GM18502 (cell line): ENCODE measurements around the gene CYTH1.
"Not testable (repeated sequence)": the region's sequence is repeated elsewhere in the genome, so short reads cannot be mapped to it uniquely, and the experiment has no call there.

Experiments used
- ATAC-seq: cut with Tn5 transposase; IDR thresholded peaks from one replicate; pipeline ENCODE4 v1.9.1; 2021; ENCODE audit warnings: mild to moderate bottlenecking; ENCODE audit not compliant: unreplicated experiment, poor library complexity

CYTH1 gene

GRCh38 chr17:78676412-78677302 lies 105.4 kb downstream of the CYTH1 start:
- no peak for ATAC-seq

GRCh38 chr17:78675836-78676235 lies 106.2 kb downstream of the CYTH1 start:
- no peak for ATAC-seq

- ATAC-seq, result no peak
These were observed 106.8 kb downstream of the CYTH1 start for GRCh38 chr17:78675316-78675616.

- no peak for ATAC-seq
These were observed 107.3 kb downstream of the CYTH1 start for GRCh38 chr17:78674595-78675315.

GRCh38 chr17:78674156-78674555 lies 107.9 kb downstream of the CYTH1 start:
- no peak for ATAC-seq

- no peak for ATAC-seq
These were observed 108.7 kb downstream of the CYTH1 start for GRCh38 chr17:78673395-78673794.

- ATAC-seq, result no peak
These were observed 109.2 kb downstream of the CYTH1 start for GRCh38 chr17:78672871-78673371.

- no peak for ATAC-seq
These were observed 110.1 kb downstream of the CYTH1 start for GRCh38 chr17:78672005-78672404.

GRCh38 chr17:78671726-78672001 lies 110.4 kb downstream of the CYTH1 start:
- ATAC-seq, result not testable (repeated sequence)

- no peak for ATAC-seq
These were observed 111.0 kb downstream of the CYTH1 start for GRCh38 chr17:78670850-78671725.

- no peak for ATAC-seq
These were observed 112.0 kb downstream of the CYTH1 start for GRCh38 chr17:78669975-78670518.

GRCh38 chr17:78669256-78669974 lies 112.7 kb downstream of the CYTH1 start:
- no peak for ATAC-seq

- no peak for ATAC-seq
These were observed 113.2 kb downstream of the CYTH1 start for GRCh38 chr17:78668847-78669246.

GRCh38 chr17:78667741-78668640 lies 114.1 kb downstream of the CYTH1 start:
- ATAC-seq, result no peak

- no peak for ATAC-seq
These were observed 115.0 kb downstream of the CYTH1 start for GRCh38 chr17:78667091-78667490.

- no peak for ATAC-seq
These were observed 115.8 kb downstream of the CYTH1 start for GRCh38 chr17:78665952-78666920.

GRCh38 chr17:78665387-78665951 lies 116.6 kb downstream of the CYTH1 start:
- ATAC-seq, result no peak
